Neuron (in vitro differentiated cells): ENCODE results near the gene HEMK1.
A peak's percentile ranks its signal among the peaks of the same experiment; 100 is the strongest.

Experiments used
- H2AFZ ChIP-seq: one replicate; pipeline ENCODE4 v1.6.1; 2013; ENCODE audit warnings: low read depth, mild to moderate bottlenecking, inconsistent platforms, low read length, moderate library complexity
- H3K27me3 ChIP-seq: one replicate; pipeline ENCODE4 v1.6.1; 2013; ENCODE audit warnings: low read length; ENCODE audit not compliant: insufficient read depth
- H3K36me3 ChIP-seq: one replicate; pipeline ENCODE4 v1.6.1; 2013; ENCODE audit warnings: low read length; ENCODE audit not compliant: insufficient read depth
- H3K4me1 ChIP-seq: one replicate; pipeline ENCODE4 v1.6.1; 2013; ENCODE audit warnings: low read length; ENCODE audit not compliant: insufficient read depth
- H3K4me3 ChIP-seq: 2 replicates; pipeline ENCODE4 v1.5.1; 2013; ENCODE audit warnings: mild to moderate bottlenecking, low read length, moderate library complexity
- H3K9me3 ChIP-seq: one replicate; pipeline ENCODE4 v1.6.1; 2013; ENCODE audit warnings: low read length

Gene HEMK1

GRCh38 chr3:50568947-50569749 lies at the start of gene HEMK1:
Gene HEMK1 (plus strand): TSS chr3:50569522. CDS start chr3:50571105, 1,583 bp downstream.
- peaks cover 7% of the 10 kb centered on the region for H3K4me1 ChIP-seq
- H2AFZ ChIP-seq, result peak within 1 kb of the TSS; percentile 56
- peaks cover 29% of the 10 kb centered on the region for H3K27me3 ChIP-seq
- H3K9me3 ChIP-seq, result no peaks in the 10 kb centered on the region
- H3K4me3 ChIP-seq, result peak within 1 kb of the TSS; percentile 72
- peaks cover 12% of the 10 kb centered on the region for H3K36me3 ChIP-seq

- Histone ChIP-seq H3K9me3 (no peaks in the 10 kb centered on the region), H3K4me3 (no peak overlapping the region), H3K4me1 (peaks cover 20% of the 10 kb centered on the region), H3K36me3 (no peaks in the 10 kb centered on the region), H2AFZ (no peak overlapping the region), H3K27me3 (peaks cover 35% of the 10 kb centered on the region)
Observed at GRCh38 chr3:50520849-50521248, 48.5 kb upstream of the HEMK1 start.

GRCh38 chr3:50521572-50521971 lies 47.8 kb upstream of the HEMK1 start:
- H3K27me3 ChIP-seq, result peaks cover 40% of the 10 kb centered on the region

GRCh38 chr3:50523279-50523811 lies 46.0 kb upstream of the HEMK1 start:
- H3K4me3 ChIP-seq, result no peak overlapping the region
- no peak overlapping the region for H2AFZ ChIP-seq
- H3K36me3 ChIP-seq, result no peaks in the 10 kb centered on the region
- no peaks in the 10 kb centered on the region for H3K9me3 ChIP-seq
- peaks cover 2% of the 10 kb centered on the region for H3K4me1 ChIP-seq
- peaks cover 56% of the 10 kb centered on the region for H3K27me3 ChIP-seq

More at GRCh38 chr3:50521572-50521971, 47.8 kb upstream of the HEMK1 start:
- H3K9me3 ChIP-seq, result no peaks in the 10 kb centered on the region
- H3K36me3 ChIP-seq, result no peaks in the 10 kb centered on the region
- H3K4me3 ChIP-seq, result no peak overlapping the region
- no peak overlapping the region for H2AFZ ChIP-seq
- H3K4me1 ChIP-seq, result peaks cover 13% of the 10 kb centered on the region

GRCh38 chr3:50524746-50525145 lies 44.6 kb upstream of the HEMK1 start:
- Histone ChIP-seq H3K9me3 (no peaks in the 10 kb centered on the region), H3K27me3 (peaks cover 70% of the 10 kb centered on the region), H3K36me3 (no peaks in the 10 kb centered on the region), H3K4me3 (no peak overlapping the region), H2AFZ (no peak overlapping the region), H3K4me1 (no peaks in the 10 kb centered on the region)

GRCh38 chr3:50525191-50525910 lies 44.0 kb upstream of the HEMK1 start:
- Histone ChIP-seq H3K27me3 (peaks cover 75% of the 10 kb centered on the region), H3K4me3 (no peak overlapping the region), H3K4me1 (no peaks in the 10 kb centered on the region), H2AFZ (no peak overlapping the region), H3K36me3 (no peaks in the 10 kb centered on the region), H3K9me3 (no peaks in the 10 kb centered on the region)

- no peaks in the 10 kb centered on the region for H3K4me1 ChIP-seq
- H2AFZ ChIP-seq, result no peak overlapping the region
- H3K27me3 ChIP-seq, result peaks cover 76% of the 10 kb centered on the region
- no peaks in the 10 kb centered on the region for H3K36me3 ChIP-seq
- no peaks in the 10 kb centered on the region for H3K9me3 ChIP-seq
- H3K4me3 ChIP-seq, result no peak overlapping the region
Observed at GRCh38 chr3:50525987-50526386, 43.3 kb upstream of the HEMK1 start.

- no peaks in the 10 kb centered on the region for H3K36me3 ChIP-seq
- H3K9me3 ChIP-seq, result no peaks in the 10 kb centered on the region
- no peak overlapping the region for H3K4me3 ChIP-seq
- H3K27me3 ChIP-seq, result peaks cover 65% of the 10 kb centered on the region
- peaks cover 13% of the 10 kb centered on the region for H3K4me1 ChIP-seq
- no peak overlapping the region for H2AFZ ChIP-seq
Observed at GRCh38 chr3:50530001-50530970, 39.0 kb upstream of the HEMK1 start.

- Histone ChIP-seq H3K9me3 (no peaks in the 10 kb centered on the region), H2AFZ (no peak overlapping the region), H3K27me3 (peaks cover 60% of the 10 kb centered on the region)
Observed at GRCh38 chr3:50531201-50531600, 38.1 kb upstream of the HEMK1 start.

GRCh38 chr3:50532062-50532705 lies 37.1 kb upstream of the HEMK1 start:
- Histone ChIP-seq H3K4me3 (no peak overlapping the region), H3K9me3 (no peaks in the 10 kb centered on the region), H3K36me3 (no peaks in the 10 kb centered on the region), H3K4me1 (peaks cover 13% of the 10 kb centered on the region), H2AFZ (no peak overlapping the region), H3K27me3 (peaks cover 53% of the 10 kb centered on the region)

More at GRCh38 chr3:50531201-50531600, 38.1 kb upstream of the HEMK1 start:
- H3K4me1 ChIP-seq, result peaks cover 13% of the 10 kb centered on the region
- no peak overlapping the region for H3K4me3 ChIP-seq
- no peaks in the 10 kb centered on the region for H3K36me3 ChIP-seq

- Histone ChIP-seq H3K4me1 (peaks cover 13% of the 10 kb centered on the region), H3K4me3 (no peak overlapping the region), H2AFZ (no peak overlapping the region), H3K9me3 (no peaks in the 10 kb centered on the region), H3K36me3 (no peaks in the 10 kb centered on the region), H3K27me3 (peaks cover 46% of the 10 kb centered on the region)
Observed at GRCh38 chr3:50533316-50533715, 36.0 kb upstream of the HEMK1 start.

GRCh38 chr3:50533807-50534461 lies 35.4 kb upstream of the HEMK1 start:
- H3K27me3 ChIP-seq, result peaks cover 40% of the 10 kb centered on the region
- H3K4me1 ChIP-seq, result peaks cover 13% of the 10 kb centered on the region
- H3K9me3 ChIP-seq, result no peaks in the 10 kb centered on the region
- no peak overlapping the region for H2AFZ ChIP-seq
- H3K36me3 ChIP-seq, result no peaks in the 10 kb centered on the region
- H3K4me3 ChIP-seq, result no peak overlapping the region
